B cell (primary cell): Measurements from ENCODE around the gene JSRP1. TPM values are rescaled to one million over a fixed set of nuclear protein-coding genes. Genes with fewer than 3 reads are reported as not detected.

Experiments
- ATAC-seq: fragments of 200-7000 bp; cut with Tn5 transposase; one replicate; pipeline ENCODE4 v1.10.0; 2021; ENCODE audit warnings: low read depth, mild to moderate bottlenecking, moderate number of reproducible peaks, moderate library complexity
- CTCF ChIA-PET: fragments of 350-600 bp; sonication (Branson Sonifier 250); formaldehyde crosslinking; loops from one replicate; lab custom pipeline; 2021; ENCODE audit warnings: antibody characterized with exemption, inconsistent platforms; lab: Charles Lee
- POLR2A ChIA-PET: fragments of 350-600 bp; sonication (Branson Sonifier 250); formaldehyde crosslinking; loops from one replicate; lab custom pipeline; 2021; ENCODE audit warnings: antibody characterized with exemption; lab: Charles Lee
- DNase-seq: peaks from one replicate; pipeline ENCODE4 v3.0.0; 2013
- H2AFZ ChIP-seq: 2 replicates; pipeline ENCODE4 v1.6.1; 2012; ENCODE audit warnings: mild to moderate bottlenecking, low read depth, low read length; ENCODE audit not compliant: insufficient read depth, poor library complexity, severe bottlenecking
- H3K27ac ChIP-seq, 2 donors: 1 replicate in 1 of 2; 2 replicates in 1 of 2; pipeline ENCODE4 v1.5.1; 2012 to 2013; ENCODE audit warnings: low read length in 2 of 2, mild to moderate bottlenecking in 2 of 2, moderate library complexity in 1 of 2
- H3K27me3 ChIP-seq, 4 experiments: fragments of 200-600 bp in 1 of 4; sonication (generic) in 1 of 4; replicated peaks in 1 of 4; 1 replicate in 2 of 4; 2 replicates in 2 of 4; pipeline versions ENCODE4 v1.6.1 to v1.7.0; 2013 to 2016; ENCODE audit warnings: low read length in 3 of 4, mild to moderate bottlenecking in 2 of 4, mixed read lengths in 1 of 4, moderate library complexity in 1 of 4; ENCODE audit not compliant: insufficient read depth in 4 of 4, control insufficient read depth in 3 of 4; ENCODE audit errors: control extremely low read depth in 1 of 4
- H3K36me3 ChIP-seq, 2 experiments: replicated peaks in 1 of 2; 1 replicate in 1 of 2; 2 replicates in 1 of 2; pipeline versions ENCODE4 v1.6.1 to v1.7.1; 2013; ENCODE audit warnings: low read length in 1 of 2; ENCODE audit not compliant: insufficient read depth in 2 of 2, control insufficient read depth in 1 of 2; ENCODE audit errors: control extremely low read depth in 1 of 2, extremely low read depth in 1 of 2
- H3K4me1 ChIP-seq, 2 donors: fragments of 200-600 bp in 1 of 2; sonication (generic) in 1 of 2; 1 replicate in 1 of 2; 2 replicates in 1 of 2; pipeline versions ENCODE4 v1.5.1 to v1.6.1; 2013 to 2017; ENCODE audit warnings: low read length in 2 of 2; ENCODE audit not compliant: control insufficient read depth in 2 of 2, insufficient read depth in 2 of 2
- H3K4me2 ChIP-seq: replicated peaks from 2 replicates; pipeline ENCODE3; 2012; ENCODE audit warnings: mild to moderate bottlenecking, low read depth, low read length; ENCODE audit not compliant: poor library complexity, severe bottlenecking
- H3K4me3 ChIP-seq, 5 experiments: fragments of 200-600 bp in 1 of 5; sonication (generic) in 1 of 5; 1 replicate in 3 of 5; 2 replicates in 2 of 5; pipeline versions ENCODE4 v1.5.1 to v1.7.0; 2011 to 2016; ENCODE audit warnings: low read length in 4 of 5, mild to moderate bottlenecking in 4 of 5, low read depth in 2 of 5, control low read depth in 1 of 5, moderate library complexity in 1 of 5; ENCODE audit not compliant: insufficient read depth in 1 of 5; ENCODE audit errors: control extremely low read depth in 1 of 5, extremely low read depth in 1 of 5
- H3K79me2 ChIP-seq: fragments of 200-600 bp; sonication (generic); one replicate; pipeline ENCODE4 v1.6.0; 2016; ENCODE audit warnings: low read length; ENCODE audit not compliant: control insufficient read depth, insufficient read depth
- H3K9ac ChIP-seq: fragments of 200-600 bp; sonication (generic); 2 replicates; pipeline ENCODE4 v1.6.1; 2017; ENCODE audit warnings: mild to moderate bottlenecking, low read length, moderate library complexity
- H3K9me3 ChIP-seq, 3 donors: one replicate each; pipeline versions ENCODE4 v1.6.1 to v1.7.1; 2013; ENCODE audit warnings: low read length in 2 of 3; ENCODE audit not compliant: control insufficient read depth in 2 of 3, insufficient read depth in 1 of 3; ENCODE audit errors: control extremely low read depth in 1 of 3
- H4K20me1 ChIP-seq: 2 replicates; pipeline ENCODE4 v1.6.0; 2012; ENCODE audit warnings: mild to moderate bottlenecking, low read length; ENCODE audit not compliant: insufficient read depth, control insufficient read depth, poor library complexity, severe bottlenecking
- H3K27ac Mint-ChIP-seq: one replicate; pipeline ENCODE4 v1.8.0; 2021; ENCODE audit warnings: mixed read lengths
- H3K27me3 Mint-ChIP-seq: one replicate; pipeline ENCODE4 v1.8.0; 2021; ENCODE audit warnings: mixed read lengths
- H3K4me1 Mint-ChIP-seq: one replicate; pipeline ENCODE4 v1.8.0; 2021; ENCODE audit warnings: mixed read lengths
- H3K4me3 Mint-ChIP-seq: one replicate; pipeline ENCODE4 v1.8.0; 2021; ENCODE audit warnings: mixed read lengths
- H3K9me3 Mint-ChIP-seq: one replicate; pipeline ENCODE4 v1.8.0; 2022; ENCODE audit warnings: mixed read lengths; ENCODE audit not compliant: insufficient read depth
- EZH2 ChIP-seq: IDR thresholded peaks from 2 replicates; pipeline ENCODE4 v1.6.1; 2012; ENCODE audit warnings: borderline replicate concordance, low read depth, mild to moderate bottlenecking, moderate library complexity, low read length; ENCODE audit not compliant: insufficient read depth, poor library complexity, severe bottlenecking
- WGBS: methylation state at CpG from one replicate; pipeline ENCODE4 v1.1.5; 2013; ENCODE audit warnings: missing lambda C conversion rate; ENCODE audit not compliant: insufficient coverage; 5-methylcytosine and 5-hydroxymethylcytosine counted together
- intact Hi-C: fragments of 100-400 bp; cut with micrococcal nuclease; formaldehyde crosslinking; loops from one replicate; pipeline ENCODE4 v1.10.0; 2022
- polyA plus RNA-seq: library from polyadenylated mRNA; depleted of rRNA; stranded (reverse); fragments of >200 nt; gene quantifications from 2 replicates; pipeline ENCODE4 v1.2.3, GENCODE V29; 2012
- total RNA-seq, 2 donors: library from RNA; stranded (reverse); fragments of 120-200 nt in 1 of 2; gene quantifications; 1 replicate in 1 of 2; 2 replicates in 1 of 2; pipeline versions ENCODE4 v1.2.3 to v1.2.4, GENCODE V29; 2013 to 2022
- TF ChIP-seq, protein P1 (sequence below): fragments of 200-600 bp; IDR thresholded peaks from one replicate; pipeline ENCODE4 v1.8.0; 2022; ENCODE audit warnings: antibody characterized with exemption, mild to moderate bottlenecking

Gene JSRP1
- total and polyA plus RNA-seq, 2 donors (not counting 1 experiment from before 2014, with no cell fraction given), result 2.1 to 3.0 TPM

DNA sequence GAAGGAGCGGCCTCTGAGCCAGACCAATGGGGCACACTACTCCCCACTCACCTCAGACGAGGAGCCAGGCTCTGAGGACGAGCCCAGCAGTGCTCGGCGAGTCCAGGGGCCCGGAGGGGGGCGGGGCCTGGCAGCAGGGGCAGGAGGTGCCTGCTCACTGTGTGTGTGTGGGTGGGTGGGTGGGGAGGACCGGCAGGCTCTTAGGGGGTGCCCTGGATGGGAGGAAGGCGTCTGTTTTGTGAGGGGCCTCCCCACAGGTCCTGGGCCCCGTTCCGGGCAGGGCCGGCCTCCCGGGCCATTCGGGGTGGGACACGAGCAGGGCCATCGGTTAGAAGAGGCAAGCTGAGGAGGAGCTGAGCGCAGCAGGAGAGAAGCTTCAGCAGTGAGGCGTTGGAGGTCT is 32.8 kb downstream of the JSRP1 start:
- WGBS, result 81% methylated on average over 10 of the region's 18 CpGs
- H3K27ac ChIP-seq, result peak overlapping the region; percentile 51 to 63
- peaks cover 16 to 31% of the 10 kb centered on the region in 2 donors for H3K4me1 ChIP-seq
- H3K79me2 ChIP-seq, result peaks cover 5% of the 10 kb centered on the region
- peaks cover 34% of the 10 kb centered on the region for H3K4me1 Mint-ChIP-seq
- ATAC-seq (peak; percentile 3), DNase-seq (no peak)
- no peaks in the 10 kb centered on the region for H3K9me3 ChIP-seq
- H3K9me3 Mint-ChIP-seq, result no peaks in the 10 kb centered on the region
- no peak overlapping the region for H3K4me3 ChIP-seq
- TF ChIP-seq, protein P1, sequence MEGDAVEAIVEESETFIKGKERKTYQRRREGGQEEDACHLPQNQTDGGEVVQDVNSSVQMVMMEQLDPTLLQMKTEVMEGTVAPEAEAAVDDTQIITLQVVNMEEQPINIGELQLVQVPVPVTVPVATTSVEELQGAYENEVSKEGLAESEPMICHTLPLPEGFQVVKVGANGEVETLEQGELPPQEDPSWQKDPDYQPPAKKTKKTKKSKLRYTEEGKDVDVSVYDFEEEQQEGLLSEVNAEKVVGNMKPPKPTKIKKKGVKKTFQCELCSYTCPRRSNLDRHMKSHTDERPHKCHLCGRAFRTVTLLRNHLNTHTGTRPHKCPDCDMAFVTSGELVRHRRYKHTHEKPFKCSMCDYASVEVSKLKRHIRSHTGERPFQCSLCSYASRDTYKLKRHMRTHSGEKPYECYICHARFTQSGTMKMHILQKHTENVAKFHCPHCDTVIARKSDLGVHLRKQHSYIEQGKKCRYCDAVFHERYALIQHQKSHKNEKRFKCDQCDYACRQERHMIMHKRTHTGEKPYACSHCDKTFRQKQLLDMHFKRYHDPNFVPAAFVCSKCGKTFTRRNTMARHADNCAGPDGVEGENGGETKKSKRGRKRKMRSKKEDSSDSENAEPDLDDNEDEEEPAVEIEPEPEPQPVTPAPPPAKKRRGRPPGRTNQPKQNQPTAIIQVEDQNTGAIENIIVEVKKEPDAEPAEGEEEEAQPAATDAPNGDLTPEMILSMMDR, result no peak
- TF ChIP-seq EZH2, result no peak
- peaks cover 0 to 43% of the 10 kb centered on the region in 2 experiments for H3K36me3 ChIP-seq
- intact Hi-C loops, result no loop called here
- H3K4me3 Mint-ChIP-seq, result peak overlapping the region; percentile 78
- peaks cover 14% of the 10 kb centered on the region for H4K20me1 ChIP-seq
- H3K27me3 Mint-ChIP-seq, result no peaks in the 10 kb centered on the region
- POLR2A ChIA-PET, result interaction anchor here (0.6 to 0.9 kb wide), 3 partner anchors 12 to 72 kb away, joined by 3 to 4 read pairs (median 3); partner anchors contain the start of genes AP3D1 and PLEKHJ1
- H3K9ac ChIP-seq, result no peak overlapping the region
- peak overlapping the region; percentile 95 for H3K27ac Mint-ChIP-seq
- H3K27me3 ChIP-seq, result no peaks in the 10 kb centered on the region
- CTCF ChIA-PET, result interaction anchor here (0.9 to 2.7 kb wide), 4 partner anchors 49 to 67 kb away, joined by 3 to 13 read pairs (median 6); no protein-coding TSS in a partner anchor
- H3K4me2 ChIP-seq, result peak overlapping the region; percentile 41
- H2AFZ ChIP-seq, result no peak overlapping the region

DNA sequence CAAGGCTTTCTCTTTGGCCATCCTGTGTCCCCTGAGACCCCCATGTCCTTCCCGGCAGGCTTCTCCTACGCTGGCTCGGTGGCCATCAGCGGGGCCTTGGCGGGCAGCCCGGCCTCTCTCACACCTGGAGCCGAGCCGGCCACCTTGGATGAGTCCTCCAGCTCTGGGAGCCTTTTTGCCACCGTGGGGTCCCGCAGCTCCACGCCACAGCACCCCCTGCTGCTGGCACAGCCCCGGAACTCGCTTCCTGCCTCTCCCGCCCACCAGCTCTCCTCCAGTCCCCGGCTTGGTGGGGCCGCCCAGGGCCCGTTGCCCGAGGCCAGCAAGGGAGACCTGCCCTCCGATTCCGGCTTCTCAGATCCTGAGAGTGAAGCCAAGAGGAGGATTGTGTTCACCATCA is 34.3 kb downstream of the JSRP1 start:
- no peak overlapping the region for H3K27ac Mint-ChIP-seq
- intact Hi-C loops, result no loop called here
- ATAC-seq, result no peak
- H3K27me3 ChIP-seq, result no peaks in the 10 kb centered on the region
- peaks cover 16 to 25% of the 10 kb centered on the region in 2 donors for H3K4me1 ChIP-seq
- H3K9me3 ChIP-seq, result no peaks in the 10 kb centered on the region
- H4K20me1 ChIP-seq, result peaks cover 9% of the 10 kb centered on the region
- no peak for TF ChIP-seq EZH2
- TF ChIP-seq, protein P1, result no peak
- H3K4me2 ChIP-seq, result no peak overlapping the region
- peaks cover 5% of the 10 kb centered on the region for H3K79me2 ChIP-seq
- CTCF ChIA-PET, result interaction anchor here (0.7 to 2.7 kb wide), 5 partner anchors 17 to 67 kb away, joined by 3 to 13 read pairs (median 4); no protein-coding TSS in a partner anchor
- H3K4me1 Mint-ChIP-seq, result peaks cover 29% of the 10 kb centered on the region
- no peak overlapping the region for H2AFZ ChIP-seq
- H3K27me3 Mint-ChIP-seq, result no peaks in the 10 kb centered on the region
- H3K4me3 Mint-ChIP-seq, result no peak overlapping the region
- no peak overlapping the region for H3K4me3 ChIP-seq
- POLR2A ChIA-PET, result interaction anchor here (0.9 kb wide), 1 partner anchor 66 kb away, joined by 4 read pairs; no protein-coding TSS in a partner anchor
- H3K27ac ChIP-seq, result no peak overlapping the region
- H3K9ac ChIP-seq, result no peak overlapping the region
- no peak for DNase-seq
- no peaks in the 10 kb centered on the region for H3K9me3 Mint-ChIP-seq
- H3K36me3 ChIP-seq, result peaks cover 0 to 52% of the 10 kb centered on the region in 2 experiments
- 96% methylated on average over 20 of the region's 20 CpGs for WGBS
